Breast epithelium (tissue), 4 donors: ENCODE results near the gene CHMP4A. TPM values are rescaled to one million over a fixed set of nuclear protein-coding genes. Genes with fewer than 3 reads are reported as not detected.

Source experiments
- DNase-seq, 2 donors: peaks; one replicate each; pipeline ENCODE4 v3.0.0-alpha.2; 2019; ENCODE audit warnings: low spot score in 2 of 2
- H3K27ac ChIP-seq, 2 donors: fragments of 200-600 bp; sonication (generic) in 1 of 2; one replicate each; pipeline ENCODE4 v1.5.1; 2016 to 2019; ENCODE audit warnings: mild to moderate bottlenecking in 1 of 2
- H3K27me3 ChIP-seq, 2 donors: fragments of 200-600 bp; sonication (generic) in 1 of 2; one replicate each; pipeline versions ENCODE4 v1.5.1 to v1.6.0; 2017 to 2019; ENCODE audit warnings: control low read depth in 1 of 2, mild to moderate bottlenecking in 1 of 2
- H3K36me3 ChIP-seq: fragments of 200-600 bp; one replicate; pipeline ENCODE4 v1.5.1; 2019
- H3K4me1 ChIP-seq, 2 donors: fragments of 200-600 bp; sonication (generic); one replicate each; pipeline ENCODE4 v1.5.1; 2016 to 2019; ENCODE audit warnings: control low read depth in 1 of 2
- H3K4me3 ChIP-seq, 3 donors: fragments of 200-600 bp; sonication (generic); 1 replicate in 2 of 3; 2 replicates in 1 of 3; pipeline ENCODE4 v1.5.1; 2016 to 2019; ENCODE audit warnings: mild to moderate bottlenecking in 3 of 3, moderate library complexity in 2 of 3
- H3K9me3 ChIP-seq, 2 donors: fragments of 200-600 bp; sonication (generic) in 1 of 2; one replicate each; pipeline ENCODE4 v1.5.1; 2016 to 2019; ENCODE audit warnings: control low read depth in 1 of 2
- POLR2A ChIP-seq: fragments of 450-650 bp; IDR thresholded peaks from one replicate; pipeline ENCODE4 v1.6.1; 2016; ENCODE audit warnings: antibody characterized with exemption, mild to moderate bottlenecking, moderate library complexity
- POLR2AphosphoS5 ChIP-seq, 3 donors: sonication (generic); formaldehyde crosslinking; IDR thresholded peaks; one replicate each; pipeline ENCODE4 v1.6.1; 2017; ENCODE audit warnings: antibody characterized with exemption in 3 of 3
- intact Hi-C: fragments of 100-400 bp; cut with DNase I; formaldehyde crosslinking; loops from one replicate; pipeline ENCODE4 v1.15.1; 2023; ENCODE audit warnings: low total_unique reads
- total RNA-seq, 3 donors: library from RNA; depleted of rRNA; stranded (reverse); fragments of >200 nt; gene quantifications; one replicate each; pipeline ENCODE4 v1.1.0, GENCODE V29; 2016
- TF ChIP-seq, protein P1 (sequence below), 3 donors: fragments of 450-650 bp; IDR thresholded peaks; one replicate each; pipeline ENCODE4 v1.5.1; 2016 to 2017; ENCODE audit warnings: antibody characterized with exemption in 3 of 3, mild to moderate bottlenecking in 3 of 3, moderate library complexity in 3 of 3

Gene CHMP4A
- total RNA-seq, 3 donors from 2014 or later: 66.5 to 88.8 (median 85.0) TPM

DNA sequence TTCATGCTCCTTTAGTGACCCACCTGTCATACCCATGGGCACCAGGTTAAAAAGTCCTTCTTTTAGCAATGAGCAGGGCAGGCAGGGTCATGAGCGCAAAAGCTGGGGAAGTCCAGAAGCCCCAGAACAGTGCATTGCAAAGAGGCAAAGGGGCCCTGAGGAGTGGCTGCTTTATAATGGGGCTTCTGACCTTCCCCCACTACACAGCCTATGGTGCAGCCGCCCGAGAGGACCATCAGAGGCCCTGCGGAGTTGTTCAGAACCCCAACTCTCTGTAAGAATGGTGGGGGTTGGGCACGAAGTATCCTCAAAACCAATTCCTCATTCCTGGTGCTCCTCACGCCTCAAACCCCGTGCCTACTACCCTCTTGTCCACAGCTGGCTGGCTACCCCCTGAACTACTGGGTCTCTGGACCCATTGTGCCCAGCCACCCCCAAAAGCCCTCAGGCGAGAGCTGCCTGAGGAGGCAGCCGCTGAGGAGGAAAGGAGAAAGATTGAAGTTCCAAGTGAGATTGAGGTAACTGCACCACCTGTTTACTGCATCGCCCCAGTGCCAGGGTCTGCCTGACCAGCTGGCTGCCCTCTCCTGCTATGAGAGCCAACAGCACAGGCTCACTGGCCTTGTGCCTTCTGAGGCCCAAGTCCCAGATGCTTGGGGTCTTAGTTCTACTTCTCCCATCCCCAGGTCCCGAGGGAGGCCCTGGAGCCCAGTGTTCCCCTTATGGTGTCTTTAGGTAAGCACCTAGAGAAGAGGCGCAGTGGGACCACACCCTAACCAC lies 34.7 kb downstream of the CHMP4A start:
- peaks cover 3% of the 10 kb centered on the region for H3K36me3 ChIP-seq
- TF ChIP-seq POLR2A: no peak
- TF ChIP-seq, protein P1, sequence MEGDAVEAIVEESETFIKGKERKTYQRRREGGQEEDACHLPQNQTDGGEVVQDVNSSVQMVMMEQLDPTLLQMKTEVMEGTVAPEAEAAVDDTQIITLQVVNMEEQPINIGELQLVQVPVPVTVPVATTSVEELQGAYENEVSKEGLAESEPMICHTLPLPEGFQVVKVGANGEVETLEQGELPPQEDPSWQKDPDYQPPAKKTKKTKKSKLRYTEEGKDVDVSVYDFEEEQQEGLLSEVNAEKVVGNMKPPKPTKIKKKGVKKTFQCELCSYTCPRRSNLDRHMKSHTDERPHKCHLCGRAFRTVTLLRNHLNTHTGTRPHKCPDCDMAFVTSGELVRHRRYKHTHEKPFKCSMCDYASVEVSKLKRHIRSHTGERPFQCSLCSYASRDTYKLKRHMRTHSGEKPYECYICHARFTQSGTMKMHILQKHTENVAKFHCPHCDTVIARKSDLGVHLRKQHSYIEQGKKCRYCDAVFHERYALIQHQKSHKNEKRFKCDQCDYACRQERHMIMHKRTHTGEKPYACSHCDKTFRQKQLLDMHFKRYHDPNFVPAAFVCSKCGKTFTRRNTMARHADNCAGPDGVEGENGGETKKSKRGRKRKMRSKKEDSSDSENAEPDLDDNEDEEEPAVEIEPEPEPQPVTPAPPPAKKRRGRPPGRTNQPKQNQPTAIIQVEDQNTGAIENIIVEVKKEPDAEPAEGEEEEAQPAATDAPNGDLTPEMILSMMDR (IDR thresholded peaks at IDR 0.05): no peak
- TF ChIP-seq POLR2AphosphoS5 (IDR thresholded peaks at IDR 0.05): no peak
- no peaks in the 10 kb centered on the region for H3K27me3 ChIP-seq
- H3K9me3 ChIP-seq: no peaks in the 10 kb centered on the region
- no peaks in the 10 kb centered on the region for H3K4me1 ChIP-seq
- H3K4me3 ChIP-seq: no peak overlapping the region
- H3K27ac ChIP-seq: peak overlapping the region in 1 of 2 donors; percentile 83
- intact Hi-C loops: no loop called here
- no peak for DNase-seq

DNA sequence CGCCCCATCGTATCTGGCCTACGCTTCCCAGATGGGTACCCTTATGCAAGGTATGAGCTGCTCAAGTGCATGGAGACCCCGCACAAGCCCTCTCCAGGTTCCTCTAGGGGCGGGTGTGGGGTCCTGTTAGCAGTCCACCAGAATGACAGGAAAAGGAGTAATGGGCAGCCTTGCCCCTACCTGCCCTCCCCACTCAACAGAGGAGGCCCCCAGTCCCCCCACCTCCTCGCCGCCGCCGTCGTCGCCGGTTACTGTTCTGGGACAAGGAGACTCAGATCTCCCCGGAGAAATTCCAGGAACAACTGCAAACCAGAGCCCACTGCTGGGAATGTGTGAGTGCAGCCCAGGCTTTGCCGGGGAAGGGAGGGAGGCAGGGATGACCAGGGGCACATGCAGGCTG lies 35.4 kb downstream of the CHMP4A start:
- TF ChIP-seq POLR2AphosphoS5 (IDR thresholded peaks at IDR 0.05) (no peak), POLR2A (no peak)
- TF ChIP-seq, protein P1 (IDR thresholded peaks at IDR 0.05): no peak
- no peak overlapping the region for H3K4me3 ChIP-seq
- H3K36me3 ChIP-seq: peaks cover 3% of the 10 kb centered on the region

DNA sequence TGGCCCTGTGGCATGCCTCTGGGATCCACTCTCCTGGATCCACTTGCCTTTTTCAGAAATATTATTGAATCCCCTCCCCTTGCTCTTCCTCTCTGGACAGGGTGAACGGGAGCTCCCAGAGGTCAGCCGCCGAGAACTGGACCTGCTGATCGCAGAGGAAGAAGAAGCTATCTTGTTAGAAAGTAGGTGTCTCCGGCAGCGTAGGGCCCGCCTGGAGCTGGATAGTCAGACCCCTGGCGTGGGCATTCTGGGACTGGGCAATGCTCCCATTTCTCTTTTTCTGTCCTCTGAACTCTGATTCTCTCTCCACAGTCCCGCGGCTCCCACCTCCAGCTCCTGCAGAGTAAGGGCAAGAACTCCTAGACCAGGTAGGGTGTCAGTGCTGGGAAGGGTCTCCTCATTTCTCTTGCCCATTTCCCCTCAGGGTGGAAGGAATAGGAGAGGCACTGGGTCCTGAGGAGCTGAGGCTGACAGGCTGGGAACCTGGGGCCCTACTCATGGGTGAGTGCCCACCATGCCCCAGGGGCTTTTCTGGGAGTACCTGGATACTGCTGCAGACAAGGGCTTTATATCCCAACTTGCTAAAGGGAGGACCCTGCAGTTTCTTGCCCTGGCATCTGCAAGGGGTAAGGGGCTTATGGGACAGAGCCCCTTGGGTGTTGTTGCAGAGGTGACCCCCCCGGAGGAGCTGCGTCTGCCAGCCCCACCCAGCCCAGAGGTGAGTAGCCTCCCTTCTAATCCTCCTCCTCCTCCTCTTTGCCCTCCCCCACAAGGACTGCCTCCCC lies 36.1 kb downstream of the CHMP4A start:
- Histone ChIP-seq H3K4me3 (no peak overlapping the region), H3K27ac (no peak overlapping the region), H3K27me3 (no peaks in the 10 kb centered on the region), H3K4me1 (no peaks in the 10 kb centered on the region), H3K36me3 (peaks cover 3% of the 10 kb centered on the region), H3K9me3 (no peaks in the 10 kb centered on the region)
- intact Hi-C loops: no loop called here
- no peak for DNase-seq
- TF ChIP-seq POLR2A: no peak
- TF ChIP-seq POLR2AphosphoS5 (IDR thresholded peaks at IDR 0.05): no peak
- TF ChIP-seq, protein P1 (IDR thresholded peaks at IDR 0.05): no peak

More for the DNA sequence above, 35.4 kb downstream of the CHMP4A start:
- Histone ChIP-seq H3K27me3 (no peaks in the 10 kb centered on the region), H3K27ac (no peak overlapping the region), H3K4me1 (no peaks in the 10 kb centered on the region), H3K9me3 (no peaks in the 10 kb centered on the region)
- intact Hi-C loops: no loop called here
- DNase-seq: no peak

DNA sequence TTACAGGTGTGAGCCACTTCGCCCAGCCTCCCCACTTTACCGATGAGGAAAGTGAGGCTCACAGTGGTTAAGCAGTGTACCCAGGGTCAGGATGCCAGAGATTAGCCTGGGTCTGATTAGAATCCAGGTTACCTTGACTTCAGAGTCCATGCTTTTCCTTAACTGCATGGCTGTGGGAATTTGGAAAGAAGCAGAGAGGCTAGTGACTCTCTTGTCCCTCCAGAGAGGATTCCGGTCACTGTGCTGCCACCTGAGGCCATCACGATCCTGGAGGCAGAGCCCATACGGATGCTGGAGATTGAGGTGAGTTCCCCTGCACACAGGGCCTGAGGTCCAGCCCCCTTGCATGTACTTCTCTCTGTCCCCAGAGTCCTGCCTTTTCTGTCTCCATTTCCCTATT lies 36.7 kb downstream of the CHMP4A start:
- H3K36me3 ChIP-seq: peaks cover 3% of the 10 kb centered on the region
- H3K4me3 ChIP-seq: no peak overlapping the region
- no peak for DNase-seq
- no peaks in the 10 kb centered on the region for H3K4me1 ChIP-seq
- no peaks in the 10 kb centered on the region for H3K27me3 ChIP-seq
- no peak overlapping the region for H3K27ac ChIP-seq
- TF ChIP-seq POLR2AphosphoS5 (IDR thresholded peaks at IDR 0.05) (no peak), POLR2A (no peak)
- TF ChIP-seq, protein P1 (IDR thresholded peaks at IDR 0.05): no peak
- intact Hi-C loops: no loop called here
- H3K9me3 ChIP-seq: no peaks in the 10 kb centered on the region

DNA sequence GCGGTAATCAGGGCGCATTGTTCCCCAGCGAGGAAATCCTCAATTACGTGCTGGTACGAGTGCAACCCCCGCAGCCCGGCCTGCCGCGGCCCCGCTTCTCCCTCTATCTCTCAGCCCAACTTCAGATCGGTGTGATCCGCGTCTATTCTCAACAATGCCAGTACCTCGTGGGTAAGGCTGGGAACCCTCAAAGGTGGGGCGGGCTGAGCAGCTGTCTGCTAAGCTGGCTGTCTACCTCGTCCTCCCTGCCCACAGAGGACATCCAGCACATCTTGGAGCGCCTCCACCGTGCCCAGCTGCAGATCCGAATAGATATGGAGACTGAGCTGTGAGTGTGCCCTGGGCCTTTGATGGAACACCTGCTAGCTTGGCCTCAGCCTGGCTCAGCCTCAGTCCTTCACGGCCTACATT lies 40.4 kb downstream of the CHMP4A start:
- H3K36me3 ChIP-seq: peaks cover 3% of the 10 kb centered on the region
- no peaks in the 10 kb centered on the region for H3K9me3 ChIP-seq
- TF ChIP-seq POLR2AphosphoS5 (IDR thresholded peaks at IDR 0.05): no peak
- TF ChIP-seq, protein P1 (IDR thresholded peaks at IDR 0.05): no peak
- no peak for TF ChIP-seq POLR2A
- intact Hi-C loops: no loop called here
- H3K4me1 ChIP-seq: no peaks in the 10 kb centered on the region
- no peak for DNase-seq
- no peak overlapping the region for H3K4me3 ChIP-seq
- H3K27ac ChIP-seq: no peak overlapping the region
- no peaks in the 10 kb centered on the region for H3K27me3 ChIP-seq
